Measurements from ENCODE around the gene CAP1. TPM values are rescaled to one million over a fixed set of nuclear protein-coding genes. Genes with fewer than 3 reads are reported as not detected.

Gene CAP1
- total and polyA plus RNA-seq, 2 of the 13 experiments (the other 11 are each of a cell fraction or from before 2014, with no cell fraction given), result 174 to 195 TPM

DNA sequence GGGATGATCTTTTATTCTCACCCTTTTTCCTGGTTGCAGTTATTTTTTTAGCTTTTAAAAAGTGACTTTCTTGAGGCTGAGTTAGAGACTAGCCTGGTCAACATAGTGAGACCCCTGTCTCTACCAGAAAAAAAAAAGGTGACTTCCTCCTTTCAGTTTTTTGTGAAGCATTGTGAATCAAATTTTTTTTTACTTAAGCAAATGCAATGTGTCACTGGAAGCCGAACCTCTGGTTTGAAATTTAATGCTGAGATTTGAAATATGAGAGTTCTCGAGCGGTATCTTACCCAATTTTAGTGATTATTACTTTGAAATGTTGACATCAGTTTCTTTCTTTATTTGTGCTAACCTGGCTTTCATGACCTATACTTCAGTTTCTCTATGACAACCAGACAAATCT is 3.6 kb downstream of the CAP1 start:
- intact Hi-C loops (cut with micrococcal nuclease; ENCODE audit: unreplicated experiment), result no loop called here
- TF ChIP-seq ZFAT (CRISPR knock-in tag; conservative IDR thresholded peaks at IDR 0.05) (no peak), SIN3A (IDR thresholded peaks at IDR 0.05; ENCODE audit: borderline replicate concordance, low read depth, low read length) (no peak)
- TF ChIP-seq, protein P1, sequence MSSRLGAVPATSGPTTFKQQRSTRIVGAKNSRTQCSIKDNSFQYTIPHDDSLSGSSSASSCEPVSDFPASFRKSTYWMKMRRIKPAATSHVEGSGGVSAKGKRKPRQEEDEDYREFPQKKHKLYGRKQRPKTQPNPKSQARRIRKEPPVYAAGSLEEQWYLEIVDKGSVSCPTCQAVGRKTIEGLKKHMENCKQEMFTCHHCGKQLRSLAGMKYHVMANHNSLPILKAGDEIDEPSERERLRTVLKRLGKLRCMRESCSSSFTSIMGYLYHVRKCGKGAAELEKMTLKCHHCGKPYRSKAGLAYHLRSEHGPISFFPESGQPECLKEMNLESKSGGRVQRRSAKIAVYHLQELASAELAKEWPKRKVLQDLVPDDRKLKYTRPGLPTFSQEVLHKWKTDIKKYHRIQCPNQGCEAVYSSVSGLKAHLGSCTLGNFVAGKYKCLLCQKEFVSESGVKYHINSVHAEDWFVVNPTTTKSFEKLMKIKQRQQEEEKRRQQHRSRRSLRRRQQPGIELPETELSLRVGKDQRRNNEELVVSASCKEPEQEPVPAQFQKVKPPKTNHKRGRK (CRISPR knock-in tag; IDR thresholded peaks at IDR 0.05), result no peak
- no peaks in the 10 kb centered on the region for H3K9me3 ChIP-seq (ENCODE audit: low read length)
- BruUV-seq (replicated peaks), result no TSS peak
- FAIRE-seq (no peak), DNase-seq (ENCODE audit: low spot score) (no peak), ATAC-seq (no peak)
- H3K27ac ChIP-seq (ENCODE audit: extremely low read length, insufficient read depth, low read length), result no peak overlapping the region
- peaks cover 78% of the 10 kb centered on the region for H3K79me2 ChIP-seq (ENCODE audit: insufficient read depth, low read length)
- no peak overlapping the region for H3K4me3 ChIP-seq (replicated peaks in 1 of 3; ENCODE audit: insufficient read depth in 1 of 3, low read depth in 2 of 3, low read length in 3 of 3)
- in situ Hi-C loops (cut with HindIII; ENCODE audit: extremely low pct_ligation_motif_present, low pct_unique_long_range_greater_than_20kb), result no loop called here
- no peak overlapping the region for H2AFZ ChIP-seq (ENCODE audit: low read length)
- peaks cover 36% of the 10 kb centered on the region for H3K4me1 ChIP-seq (ENCODE audit: insufficient read depth, low read length)
- no peaks in the 10 kb centered on the region; a peak in 1 of 5 replicates for H3K27me3 ChIP-seq (ENCODE audit: control insufficient read depth in 1 of 2, insufficient read depth in 2 of 2, low read length in 2 of 2)
- H4K20me1 ChIP-seq (ENCODE audit: insufficient read depth, low read length), result peaks cover 18% of the 10 kb centered on the region; the same call in 1 of the 2 replicates
- CTCF ChIA-PET (ENCODE audit: low intra/inter-chr PET ratio, low total read pairs), result no interaction called here
- POLR2A ChIA-PET, result no interaction called here
- WGBS (ENCODE audit: low lambda C conversion rate), result 94% methylated on average over 3 of the region's 3 CpGs
- 0 out of 2 replicates have a peak overlapping the region, but pooled peaks have one; percentile 14 for H3K4me2 ChIP-seq (ENCODE audit: low read depth, low read length)
- H3K36me3 ChIP-seq (replicated peaks in 1 of 2; ENCODE audit: control insufficient read depth in 1 of 2, insufficient read depth in 2 of 2, low read length in 2 of 2), result peaks cover 5 to 15% of the 10 kb centered on the region in 2 experiments; a peak in 4 of 5 replicates
- no peak overlapping the region for H3K9ac ChIP-seq (ENCODE audit: insufficient read depth, low read depth, low read length)

DNA sequence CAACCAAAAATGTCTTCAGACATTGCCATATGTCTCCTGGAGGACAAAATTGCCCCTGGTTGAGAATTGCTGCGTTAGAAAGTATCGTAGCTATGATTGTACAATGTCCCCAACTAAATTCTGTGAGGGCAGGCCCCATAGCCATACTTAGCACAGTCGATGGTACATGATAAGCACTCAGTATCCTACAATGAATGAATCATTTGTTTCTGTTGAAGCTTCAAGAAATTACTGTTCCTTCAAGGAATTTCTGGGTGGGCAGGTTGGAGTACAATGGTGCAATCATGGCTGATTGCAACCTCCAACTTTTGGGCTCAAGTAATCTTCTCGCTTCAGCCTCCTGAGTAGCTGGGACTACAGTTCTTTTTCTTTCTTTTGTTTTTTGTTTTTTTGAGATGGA is 4.7 kb downstream of the CAP1 start:
- Histone ChIP-seq H3K36me3 (replicated peaks in 1 of 2; ENCODE audit: control insufficient read depth in 1 of 2, insufficient read depth in 2 of 2, low read length in 2 of 2) (peaks cover 8 to 15% of the 10 kb centered on the region in 2 experiments; a peak in 4 of 5 replicates), H3K4me3 (replicated peaks in 1 of 3; ENCODE audit: insufficient read depth in 1 of 3, low read depth in 2 of 3, low read length in 3 of 3) (no peak overlapping the region), H3K27ac (ENCODE audit: extremely low read length, insufficient read depth, low read length) (no peak overlapping the region), H3K4me2 (ENCODE audit: low read depth, low read length) (no peak overlapping the region), H3K79me2 (ENCODE audit: insufficient read depth, low read length) (peaks cover 87% of the 10 kb centered on the region), H3K4me1 (ENCODE audit: insufficient read depth, low read length) (peaks cover 32% of the 10 kb centered on the region), H3K9ac (ENCODE audit: insufficient read depth, low read depth, low read length) (no peak overlapping the region), H3K27me3 (ENCODE audit: control insufficient read depth in 1 of 2, insufficient read depth in 2 of 2, low read length in 2 of 2) (no peaks in the 10 kb centered on the region; a peak in 1 of 5 replicates), H4K20me1 (ENCODE audit: insufficient read depth, low read length) (peaks cover 18% of the 10 kb centered on the region; the same call in 1 of the 2 replicates), H3K9me3 (ENCODE audit: low read length) (no peaks in the 10 kb centered on the region), H2AFZ (ENCODE audit: low read length) (no peak overlapping the region)
- TF ChIP-seq PHF8 (CRISPR knock-in tag; IDR thresholded peaks at IDR 0.05) (no peak), ZNF746 (CRISPR knock-in tag; IDR thresholded peaks at IDR 0.05) (no peak), ERF (CRISPR knock-in tag; IDR thresholded peaks at IDR 0.05) (no peak), IKZF4 (CRISPR knock-in tag; IDR thresholded peaks at IDR 0.05; ENCODE audit: borderline replicate concordance, low read depth, not compliant biosample characterization) (no peak), ZNF225 (CRISPR knock-in tag; IDR thresholded peaks at IDR 0.05) (no peak), KDM3A (CRISPR knock-in tag; IDR thresholded peaks at IDR 0.05; ENCODE audit: low read depth) (no peak), KDM1A (CRISPR knock-in tag; IDR thresholded peaks at IDR 0.05) (no peak), ZNF496 (CRISPR knock-in tag; IDR thresholded peaks at IDR 0.05; ENCODE audit: insufficient replicate concordance) (no peak), GZF1 (CRISPR knock-in tag; IDR thresholded peaks at IDR 0.05) (no peak), HNRNPK (IDR thresholded peaks at IDR 0.05; ENCODE audit: low read depth, low read length, poor library complexity, severe bottlenecking) (no peak), ZNF563 (CRISPR knock-in tag; IDR thresholded peaks at IDR 0.05) (no peak), ZNF572 (CRISPR knock-in tag; IDR thresholded peaks at IDR 0.05) (no peak)
- TF ChIP-seq, protein P2, sequence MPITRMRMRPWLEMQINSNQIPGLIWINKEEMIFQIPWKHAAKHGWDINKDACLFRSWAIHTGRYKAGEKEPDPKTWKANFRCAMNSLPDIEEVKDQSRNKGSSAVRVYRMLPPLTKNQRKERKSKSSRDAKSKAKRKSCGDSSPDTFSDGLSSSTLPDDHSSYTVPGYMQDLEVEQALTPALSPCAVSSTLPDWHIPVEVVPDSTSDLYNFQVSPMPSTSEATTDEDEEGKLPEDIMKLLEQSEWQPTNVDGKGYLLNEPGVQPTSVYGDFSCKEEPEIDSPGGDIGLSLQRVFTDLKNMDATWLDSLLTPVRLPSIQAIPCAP (CRISPR knock-in tag; IDR thresholded peaks at IDR 0.05; ENCODE audit: low read depth), result no peak
- ChIA-PET POLR2A (interaction anchor here (0.7 kb wide), 1 partner anchor 119 kb away, joined by 3 read pairs; no protein-coding TSS in a partner anchor), CTCF (ENCODE audit: low intra/inter-chr PET ratio, low total read pairs) (no interaction called here)
- FAIRE-seq, result no peak
- no peak for DNase-seq (ENCODE audit: low spot score)
- 97% methylated on average over 4 of the region's 4 CpGs for WGBS (ENCODE audit: low lambda C conversion rate)
- no peak for ATAC-seq
- in situ Hi-C loops (cut with HindIII; ENCODE audit: extremely low pct_ligation_motif_present, low pct_unique_long_range_greater_than_20kb) (no loop called here), intact Hi-C loops (cut with micrococcal nuclease; ENCODE audit: unreplicated experiment) (no loop called here)
- no TSS peak for BruUV-seq (replicated peaks)
